ENCODE results near the gene APEX1. TPM values are rescaled to one million over a fixed set of nuclear protein-coding genes. Genes with fewer than 3 reads are reported as not detected.

The APEX1 gene
- total and polyA plus RNA-seq, 2 of the 8 experiments (the other 6 are each of a cell fraction or from before 2014, with no cell fraction given) = 384 to 700 TPM

GRCh38 chr14:20454516-20455354 is at the start of gene APEX1, which contains the start of gene OSGEP (continued):
- TF ChIP-seq SAP30 (IDR thresholded peaks at IDR 0.05; ENCODE audit: insufficient read depth, insufficient replicate concordance, low read length) (peak; percentile 91), EGR1 (IDR thresholded peaks at IDR 0.05; ENCODE audit: borderline replicate concordance, low read depth, low read length) (peak; percentile 46; the same call in 1 of the 2 replicates), RFX5 (IDR thresholded peaks at IDR 0.05; ENCODE audit: borderline replicate concordance, low read depth, low read length) (no peak), RBBP5 (IDR thresholded peaks at IDR 0.05; ENCODE audit: borderline replicate concordance, low read depth, low read length) (no peak), PHF8 (conservative IDR thresholded peaks at IDR 0.05; ENCODE audit: low read depth, low read length) (peak; percentile 84), KDM4A (IDR thresholded peaks at IDR 0.05; ENCODE audit: low read depth, low read length, severe bottlenecking) (peak; percentile 56), E2F6 (IDR thresholded peaks at IDR 0.05) (peak; percentile 67), SIN3A (conservative IDR thresholded peaks at IDR 0.05 in 1 of 2, IDR thresholded peaks at IDR 0.05 in 1 of 2; ENCODE audit: low read depth in 1 of 2, low read length in 2 of 2) (peak; percentile 80 to 81; a peak in 3 of 4 replicates), BRCA1 (IDR thresholded peaks at IDR 0.05; ENCODE audit: low read depth, low read length) (peak; percentile 57; the same call in 1 of the 2 replicates), MAFK (IDR thresholded peaks at IDR 0.05; ENCODE audit: low read depth, low read length) (no peak), CBX8 (IDR thresholded peaks at IDR 0.05; ENCODE audit: borderline replicate concordance, low read depth, low read length) (no peak), RNF2 (IDR thresholded peaks at IDR 0.05; ENCODE audit: borderline replicate concordance, low read depth, low read length, missing control alignments, poor library complexity, severe bottlenecking) (no peak)
